ENCODE measurements around the gene PDZD8.

GRCh38 chr10:117271427-117271826 lies 103.8 kb downstream of the PDZD8 start:
- TF ChIP-seq CTCF (IDR thresholded peaks at IDR 0.05) (no peak), EZH2phosphoT487 (IDR thresholded peaks at IDR 0.05) (no peak), EZH2 (IDR thresholded peaks at IDR 0.05) (no peak)
